ENCODE data around the gene ARHGAP10.

ARHGAP10 gene

GRCh38 chr4:147963839-147964238 lies 232.0 kb downstream of the ARHGAP10 start:
- Histone ChIP-seq H3K4me3 (replicated peaks; ENCODE audit: low read depth, low read length) (no peak overlapping the region), H3K36me3 (ENCODE audit: control insufficient read depth, insufficient read depth, low read length) (peaks cover 10% of the 10 kb centered on the region), H3K27me3 (replicated peaks; ENCODE audit: control insufficient read depth, insufficient read depth, low read length) (no peaks in the 10 kb centered on the region)
- DNase-seq (ENCODE audit: extremely low read depth, insufficient read length), result no peak
- no peak for TF ChIP-seq CTCF (IDR thresholded peaks at IDR 0.05; ENCODE audit: insufficient read depth, low read length, poor library complexity, severe bottlenecking)

- no peak overlapping the region for H3K4me3 ChIP-seq (replicated peaks; ENCODE audit: low read depth, low read length)
- no peak for TF ChIP-seq CTCF (IDR thresholded peaks at IDR 0.05; ENCODE audit: insufficient read depth, low read length, poor library complexity, severe bottlenecking)
- DNase-seq (ENCODE audit: extremely low read depth, insufficient read length), result no peak
- no peaks in the 10 kb centered on the region for H3K27me3 ChIP-seq (replicated peaks; ENCODE audit: control insufficient read depth, insufficient read depth, low read length)
- peaks cover 10% of the 10 kb centered on the region for H3K36me3 ChIP-seq (ENCODE audit: control insufficient read depth, insufficient read depth, low read length)
Observed at GRCh38 chr4:147964266-147964880, 232.5 kb downstream of the ARHGAP10 start.

GRCh38 chr4:147965056-147965455 lies 233.2 kb downstream of the ARHGAP10 start:
- TF ChIP-seq CTCF (IDR thresholded peaks at IDR 0.05; ENCODE audit: insufficient read depth, low read length, poor library complexity, severe bottlenecking), result no peak
- no peak for DNase-seq (ENCODE audit: extremely low read depth, insufficient read length)
- H3K36me3 ChIP-seq (ENCODE audit: control insufficient read depth, insufficient read depth, low read length), result peaks cover 10% of the 10 kb centered on the region
- no peaks in the 10 kb centered on the region for H3K27me3 ChIP-seq (replicated peaks; ENCODE audit: control insufficient read depth, insufficient read depth, low read length)
- no peak overlapping the region for H3K4me3 ChIP-seq (replicated peaks; ENCODE audit: low read depth, low read length)

- no peak overlapping the region for H3K4me3 ChIP-seq (replicated peaks; ENCODE audit: low read depth, low read length)
- no peak for DNase-seq (ENCODE audit: extremely low read depth, insufficient read length)
- peaks cover 10% of the 10 kb centered on the region for H3K36me3 ChIP-seq (ENCODE audit: control insufficient read depth, insufficient read depth, low read length)
- TF ChIP-seq CTCF (IDR thresholded peaks at IDR 0.05; ENCODE audit: insufficient read depth, low read length, poor library complexity, severe bottlenecking), result no peak
- no peaks in the 10 kb centered on the region for H3K27me3 ChIP-seq (replicated peaks; ENCODE audit: control insufficient read depth, insufficient read depth, low read length)
Observed at GRCh38 chr4:147965873-147966272, 234.0 kb downstream of the ARHGAP10 start.

- no peak for TF ChIP-seq CTCF (IDR thresholded peaks at IDR 0.05; ENCODE audit: insufficient read depth, low read length, poor library complexity, severe bottlenecking)
- Histone ChIP-seq H3K27me3 (replicated peaks; ENCODE audit: control insufficient read depth, insufficient read depth, low read length) (no peaks in the 10 kb centered on the region), H3K36me3 (ENCODE audit: control insufficient read depth, insufficient read depth, low read length) (peaks cover 7% of the 10 kb centered on the region), H3K4me3 (replicated peaks; ENCODE audit: low read depth, low read length) (no peak overlapping the region)
- no peak for DNase-seq (ENCODE audit: extremely low read depth, insufficient read length)
Observed at GRCh38 chr4:147968641-147969040, 236.8 kb downstream of the ARHGAP10 start.
